SK-N-SH treated with all-trans-retinoic acid at 6 μM for 48 hours (cell line): ENCODE data around the gene MECR.

Experiments
- BACH2 ChIP-seq: fragments of 250-450 bp; sonication (Bioruptor Pico); IDR thresholded peaks from 2 replicates; pipeline ENCODE4 v1.9.0; 2021; ENCODE audit warnings: mild to moderate bottlenecking, borderline replicate concordance
- CSDC2 ChIP-seq: fragments of 250-450 bp; sonication (Bioruptor Pico); IDR thresholded peaks from 2 replicates; pipeline ENCODE4 v1.5.0; 2020; ENCODE audit warnings: mild to moderate bottlenecking, moderate library complexity
- ISL1 ChIP-seq: fragments of 250-450 bp; sonication (Bioruptor Pico); IDR thresholded peaks from 2 replicates; pipeline ENCODE4 v2.1.2; 2022; ENCODE audit warnings: mild to moderate bottlenecking, moderate library complexity
- OSR1 ChIP-seq: fragments of 250-450 bp; sonication (Bioruptor Pico); IDR thresholded peaks from 2 replicates; pipeline ENCODE4 v1.8.0; 2022; ENCODE audit warnings: moderate library complexity, mild to moderate bottlenecking, inconsistent platforms
- PATZ1 ChIP-seq: fragments of 250-450 bp; sonication (Bioruptor Pico); IDR thresholded peaks from 2 replicates; pipeline ENCODE4 v1.8.0; 2020; ENCODE audit warnings: mild to moderate bottlenecking, moderate library complexity, borderline replicate concordance
- RARB ChIP-seq: fragments of 250-450 bp; sonication (Bioruptor Pico); IDR thresholded peaks from 2 replicates; pipeline ENCODE4 v1.8.0; 2021; ENCODE audit warnings: mild to moderate bottlenecking, moderate library complexity
- TCF4 ChIP-seq: fragments of 250-450 bp; sonication (Bioruptor Pico); IDR thresholded peaks from 2 replicates; pipeline ENCODE4 v1.8.0; 2021; ENCODE audit warnings: mild to moderate bottlenecking, moderate library complexity, borderline replicate concordance
- ZC3H10 ChIP-seq: fragments of 250-450 bp; sonication (Bioruptor Pico); IDR thresholded peaks from 2 replicates; pipeline ENCODE4 v1.5.1; 2021; ENCODE audit warnings: mild to moderate bottlenecking, moderate library complexity
- ZFP30 ChIP-seq: fragments of 450-650 bp; formaldehyde crosslinking; IDR thresholded peaks from 2 replicates; pipeline ENCODE4 v1.5.0; 2022; ENCODE audit warnings: mild to moderate bottlenecking, moderate library complexity
- ZNF565 ChIP-seq: fragments of 450-650 bp; formaldehyde crosslinking; conservative IDR thresholded peaks from 2 replicates; pipeline ENCODE4 v1.5.0; 2020; ENCODE audit warnings: low read depth, mild to moderate bottlenecking, moderate library complexity
- TF ChIP-seq, protein P1 (sequence below): fragments of 250-450 bp; sonication (Bioruptor Pico); IDR thresholded peaks from 2 replicates; pipeline ENCODE4 v1.8.0; 2021; ENCODE audit warnings: low read depth, mild to moderate bottlenecking, moderate library complexity, borderline replicate concordance
- TF ChIP-seq, protein P2 (sequence below): fragments of 250-450 bp; sonication (Bioruptor Pico); IDR thresholded peaks from 2 replicates; pipeline ENCODE4 v1.5.1; 2020; ENCODE audit warnings: low read depth, mild to moderate bottlenecking, moderate library complexity

- TF ChIP-seq BACH2 (no peak), PATZ1 (no peak), OSR1 (CRISPR knock-in tag) (no peak), RARB (CRISPR knock-in tag) (no peak), TCF4 (CRISPR knock-in tag) (no peak), ZFP30 (CRISPR knock-in tag) (no peak), ZC3H10 (CRISPR knock-in tag) (no peak), ZNF565 (CRISPR knock-in tag) (no peak), ISL1 (CRISPR knock-in tag) (no peak), CSDC2 (no peak)
- TF ChIP-seq, protein P1, sequence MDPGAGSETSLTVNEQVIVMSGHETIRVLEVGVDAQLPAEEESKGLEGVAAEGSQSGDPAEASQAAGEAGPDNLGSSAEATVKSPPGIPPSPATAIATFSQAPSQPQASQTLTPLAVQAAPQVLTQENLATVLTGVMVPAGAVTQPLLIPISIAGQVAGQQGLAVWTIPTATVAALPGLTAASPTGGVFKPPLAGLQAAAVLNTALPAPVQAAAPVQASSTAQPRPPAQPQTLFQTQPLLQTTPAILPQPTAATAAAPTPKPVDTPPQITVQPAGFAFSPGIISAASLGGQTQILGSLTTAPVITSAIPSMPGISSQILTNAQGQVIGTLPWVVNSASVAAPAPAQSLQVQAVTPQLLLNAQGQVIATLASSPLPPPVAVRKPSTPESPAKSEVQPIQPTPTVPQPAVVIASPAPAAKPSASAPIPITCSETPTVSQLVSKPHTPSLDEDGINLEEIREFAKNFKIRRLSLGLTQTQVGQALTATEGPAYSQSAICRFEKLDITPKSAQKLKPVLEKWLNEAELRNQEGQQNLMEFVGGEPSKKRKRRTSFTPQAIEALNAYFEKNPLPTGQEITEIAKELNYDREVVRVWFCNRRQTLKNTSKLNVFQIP (CRISPR knock-in tag) = no peak
- TF ChIP-seq, protein P2, sequence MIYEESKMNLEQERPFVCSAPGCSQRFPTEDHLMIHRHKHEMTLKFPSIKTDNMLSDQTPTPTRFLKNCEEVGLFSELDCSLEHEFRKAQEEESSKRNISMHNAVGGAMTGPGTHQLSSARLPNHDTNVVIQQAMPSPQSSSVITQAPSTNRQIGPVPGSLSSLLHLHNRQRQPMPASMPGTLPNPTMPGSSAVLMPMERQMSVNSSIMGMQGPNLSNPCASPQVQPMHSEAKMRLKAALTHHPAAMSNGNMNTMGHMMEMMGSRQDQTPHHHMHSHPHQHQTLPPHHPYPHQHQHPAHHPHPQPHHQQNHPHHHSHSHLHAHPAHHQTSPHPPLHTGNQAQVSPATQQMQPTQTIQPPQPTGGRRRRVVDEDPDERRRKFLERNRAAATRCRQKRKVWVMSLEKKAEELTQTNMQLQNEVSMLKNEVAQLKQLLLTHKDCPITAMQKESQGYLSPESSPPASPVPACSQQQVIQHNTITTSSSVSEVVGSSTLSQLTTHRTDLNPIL (CRISPR knock-in tag) = no peak
Observed at GRCh38 chr1:29243023-29243870, 12.5 kb upstream of the MECR start.
